HepG2 (cell line): ENCODE measurements around the gene MGAT5. TPM values are rescaled to one million over a fixed set of nuclear protein-coding genes. Genes with fewer than 3 reads are reported as not detected.
A peak's percentile ranks its signal among the peaks of the same experiment; 100 is the strongest.

ENCODE experiments used
- ATAC-seq: fragments of 200-7000 bp; cut with Tn5 transposase; 3 replicates; pipeline ENCODE4 v1.9.1; 2020; ENCODE audit warnings: mild to moderate bottlenecking, moderate library complexity
- BruUV-seq: library from RNA; stranded (reverse); fragments of 400-500 nt; replicated peaks from 2 replicates; lab custom pipeline; 2021; lab: Mats Ljungman, UMichigan
- CTCF ChIA-PET: fragments of 300-600 bp; formaldehyde crosslinking; extraction: SDS; loops from one replicate; lab custom pipeline; 2021; ENCODE audit warnings: low total read pairs, inconsistent platforms, low intra/inter-chr PET ratio; lab: Yijun Ruan, JAX
- POLR2A ChIA-PET: fragments of 350-600 bp; sonication (Branson Sonifier 250); formaldehyde crosslinking; loops from one replicate; lab custom pipeline; 2020; ENCODE audit warnings: antibody characterized with exemption, inconsistent platforms; lab: Yijun Ruan, JAX
- DNase-seq: peaks from one replicate; pipeline ENCODE4 v3.0.0-alpha.2; 2015; ENCODE audit warnings: low spot score
- FAIRE-seq: peaks from 3 replicates; lab custom pipeline; 2011; peaks lifted over from hg19 to GRCh38; lab: Jason Lieb, UNC
- H2AFZ ChIP-seq: one replicate; pipeline ENCODE4 v1.6.1; 2011; ENCODE audit warnings: low read length, inconsistent platforms
- H3K27ac ChIP-seq: fragments of 300-600 bp; 3 replicates; pipeline ENCODE4 v1.8.0; 2011; ENCODE audit warnings: mixed run types, mild to moderate bottlenecking, mixed read lengths, low read length, inconsistent platforms; ENCODE audit not compliant: insufficient read depth; ENCODE audit errors: extremely low read length
- H3K27me3 ChIP-seq, 2 experiments: fragments of 200-600 bp in 1 of 2; 2 replicates in 1 of 2; 3 replicates in 1 of 2; pipeline versions ENCODE4 v1.6.0 to v1.8.0; 2011; ENCODE audit warnings: low read length in 2 of 2, mild to moderate bottlenecking in 2 of 2, moderate library complexity in 2 of 2, inconsistent platforms in 1 of 2; ENCODE audit not compliant: insufficient read depth in 2 of 2, control insufficient read depth in 1 of 2
- H3K36me3 ChIP-seq, 2 experiments: fragments of 200-600 bp in 1 of 2; replicated peaks in 1 of 2; 2 replicates in 1 of 2; 3 replicates in 1 of 2; pipeline versions ENCODE4 v1.5.1 to v1.8.0; 2011; ENCODE audit warnings: low read length in 2 of 2, inconsistent platforms in 1 of 2; ENCODE audit not compliant: insufficient read depth in 2 of 2, control insufficient read depth in 1 of 2
- H3K4me1 ChIP-seq: 2 replicates; pipeline ENCODE4 v1.5.1; 2012; ENCODE audit warnings: low read length, inconsistent platforms; ENCODE audit not compliant: insufficient read depth
- H3K4me2 ChIP-seq: 2 replicates; pipeline ENCODE4 v1.6.0; 2011; ENCODE audit warnings: low read depth, low read length, inconsistent platforms
- H3K4me3 ChIP-seq, 3 experiments: fragments of 200-600 bp in 1 of 3; sonication (generic), shearing (Covaris generic) in 1 of 3; replicated peaks in 1 of 3; 2 replicates each; pipeline ENCODE4 v1.5.1; 2011 to 2016; ENCODE audit warnings: low read length in 3 of 3, inconsistent platforms in 2 of 3, low read depth in 2 of 3, mild to moderate bottlenecking in 2 of 3, control low read depth in 1 of 3, mixed read lengths in 1 of 3; ENCODE audit not compliant: insufficient read depth in 1 of 3
- H3K79me2 ChIP-seq: one replicate; pipeline ENCODE4 v1.6.1; 2011; ENCODE audit warnings: low read length, inconsistent platforms; ENCODE audit not compliant: insufficient read depth
- H3K9ac ChIP-seq: 2 replicates; pipeline ENCODE4 v1.6.0; 2011; ENCODE audit warnings: mild to moderate bottlenecking, low read depth, low read length, inconsistent platforms; ENCODE audit not compliant: insufficient read depth
- H3K9me3 ChIP-seq: 2 replicates; pipeline ENCODE4 v1.5.1; 2012; ENCODE audit warnings: mild to moderate bottlenecking, low read length
- H4K20me1 ChIP-seq: 2 replicates; pipeline ENCODE4 v1.6.0; 2011; ENCODE audit warnings: inconsistent platforms, mild to moderate bottlenecking, low read length, moderate library complexity; ENCODE audit not compliant: insufficient read depth
- ARID4A ChIP-seq: sonication (generic); formaldehyde crosslinking; IDR thresholded peaks from 2 replicates; pipeline ENCODE4 v1.5.0; 2020; ENCODE audit warnings: mild to moderate bottlenecking, missing genetic modification reagents, borderline replicate concordance
- CEBPG ChIP-seq: IDR thresholded peaks from 2 replicates; pipeline ENCODE4 v1.6.1; 2016
- POLR2G ChIP-seq: fragments of 200-400 bp; formaldehyde crosslinking; IDR thresholded peaks from 2 replicates; pipeline ENCODE4 v1.6.1; 2018; ENCODE audit warnings: mild to moderate bottlenecking, low read depth, low read length, moderate library complexity
- RBM22 ChIP-seq: fragments of 200-400 bp; formaldehyde crosslinking; optimal IDR thresholded peaks from 2 replicates; pipeline ENCODE3; 2017; ENCODE audit warnings: mild to moderate bottlenecking, low read length, moderate library complexity
- ZBED4 ChIP-seq: sonication (generic); formaldehyde crosslinking; IDR thresholded peaks from 2 replicates; pipeline ENCODE4 v1.4.0; 2020; ENCODE audit warnings: missing genetic modification reagents, borderline replicate concordance
- WGBS: methylation state at CpG from one replicate; pipeline ENCODE4 v1.1.6; 2017; ENCODE audit warnings: low lambda C conversion rate; 5-methylcytosine and 5-hydroxymethylcytosine counted together
- in situ Hi-C: cut with HindIII; loops from 2 replicates; pipeline ENCODE4 v1.10.0; 2017; ENCODE audit warnings: low pct_unique_long_range_greater_than_20kb; ENCODE audit not compliant: extremely low pct_ligation_motif_present
- intact Hi-C: fragments of 100-400 bp; cut with micrococcal nuclease; formaldehyde crosslinking; loops from one replicate; pipeline ENCODE4 v1.10.0; 2022; ENCODE audit not compliant: unreplicated experiment
- polyA plus RNA-seq, 8 experiments: library from polyadenylated mRNA; depleted of rRNA in 3 of 8; stranded (reverse) in 7 of 8; unstranded in 1 of 8; fragments of >200 nt; fragmentation: Illumina TruSeq in 4 of 8; extraction: Trizol in 4 of 8; gene quantifications; 2 replicates each; pipeline versions ENCODE4 v1.2.1 to v1.2.3, GENCODE V29; 2011 to 2016; ENCODE audit warnings: low read depth in 4 of 8, missing spikeins in 1 of 8, mixed read lengths in 1 of 8; ENCODE audit not compliant: insufficient read depth in 1 of 8
- total RNA-seq, 5 experiments: library from RNA; depleted of rRNA; stranded (reverse); fragments of >200 nt; fragmentation: Illumina TruSeq; extraction: Trizol; gene quantifications; 2 replicates each; pipeline ENCODE4 v1.2.3, GENCODE V29; 2016; ENCODE audit warnings: low read depth in 1 of 5

MGAT5 gene
- total and polyA plus RNA-seq, 2 of the 13 experiments (the other 11 are each of a cell fraction or from before 2014, with no cell fraction given), result 33.1 to 60.2 TPM

- FAIRE-seq, result no peak
- ATAC-seq, result no peak
- H3K4me3 ChIP-seq, result no peak overlapping the region
- TF ChIP-seq POLR2G (0 out of 2 replicates have a peak, but pooled peaks have one; percentile 33), ARID4A (CRISPR knock-in tag) (0 out of 2 replicates have a peak, but pooled peaks have one; percentile 21), CEBPG (CRISPR knock-in tag) (no peak)
- DNase-seq, result no peak
- 84% methylated on average over 8 of the region's 8 CpGs for WGBS
- H4K20me1 ChIP-seq, result no peaks in the 10 kb centered on the region; the same call in 1 of the 2 replicates
- H3K9me3 ChIP-seq, result no peaks in the 10 kb centered on the region
- intact Hi-C loops, result no loop called here
- in situ Hi-C loops, result loop anchor here (10.0 kb wide), 2 partner anchors 330 to 570 kb away; no protein-coding TSS in a partner anchor
- H3K79me2 ChIP-seq, result no peaks in the 10 kb centered on the region
- H3K36me3 ChIP-seq, result peaks cover 17 to 31% of the 10 kb centered on the region in 2 experiments
- H3K27ac ChIP-seq, result no peak overlapping the region
- BruUV-seq, result no TSS peak
- POLR2A ChIA-PET, result no interaction called here
- H2AFZ ChIP-seq, result no peak overlapping the region
- H3K9ac ChIP-seq, result no peak overlapping the region
- H3K4me1 ChIP-seq, result peaks cover 49% of the 10 kb centered on the region
- no peak overlapping the region for H3K4me2 ChIP-seq
- CTCF ChIA-PET, result no interaction called here
- H3K27me3 ChIP-seq, result no peaks in the 10 kb centered on the region
Measured at GRCh38 chr2:134454426-134454825, 200.6 kb downstream of the MGAT5 start.

GRCh38 chr2:134454931-134455330 lies 201.1 kb downstream of the MGAT5 start:
- in situ Hi-C loops, result loop anchor here (10.0 kb wide), 2 partner anchors 330 to 570 kb away; no protein-coding TSS in a partner anchor
- TF ChIP-seq ZBED4 (no peak), RBM22 (peak; percentile 75)
- TF ChIP-seq, all 625 proteins: peak for 1

More at GRCh38 chr2:134454931-134455330, 201.1 kb downstream of the MGAT5 start:
- H3K4me1 ChIP-seq, result peaks cover 54% of the 10 kb centered on the region
- intact Hi-C loops, result no loop called here
- CTCF ChIA-PET, result no interaction called here
- 96% methylated on average over 6 of the region's 6 CpGs for WGBS
- no peaks in the 10 kb centered on the region for H3K9me3 ChIP-seq
- no peak for ATAC-seq
- no TSS peak for BruUV-seq
- H3K9ac ChIP-seq, result no peak overlapping the region
- no peak for DNase-seq
- H3K4me3 ChIP-seq, result no peak overlapping the region
- H3K27ac ChIP-seq, result no peak overlapping the region
- FAIRE-seq, result no peak
- H4K20me1 ChIP-seq, result no peaks in the 10 kb centered on the region; the same call in 1 of the 2 replicates
- no peaks in the 10 kb centered on the region for H3K27me3 ChIP-seq
- H3K4me2 ChIP-seq, result no peak overlapping the region
- no peaks in the 10 kb centered on the region for H3K79me2 ChIP-seq
- no peak overlapping the region for H2AFZ ChIP-seq
- POLR2A ChIA-PET, result no interaction called here
- H3K36me3 ChIP-seq, result peaks cover 12 to 26% of the 10 kb centered on the region in 2 experiments
